ENCODE results near the gene LIMK2.
"Not testable (repeated sequence)": the region's sequence is repeated elsewhere in the genome, so short reads cannot be mapped to it uniquely, and the experiment has no call there.

Gene LIMK2

GRCh38 chr22:31206896-31207687, 5.0 kb upstream of the LIMK2 start:
- DNase-seq (ENCODE audit: low read depth): no peak
- no peak overlapping the region for H3K4me3 ChIP-seq (ENCODE audit: low read depth, low read length)

GRCh38 chr22:31210556-31211421, 1.3 kb upstream of the LIMK2 start:
- no peak overlapping the region for H3K4me3 ChIP-seq (ENCODE audit: low read depth, low read length)
- DNase-seq (ENCODE audit: low read depth): no peak

- DNase-seq (ENCODE audit: low read depth): no peak
- peak overlapping the region; percentile 89 for H3K4me3 ChIP-seq (ENCODE audit: low read depth, low read length)
These were observed 626 bp upstream of the LIMK2 start for GRCh38 chr22:31211482-31211861.

GRCh38 chr22:31212783-31213629, 908 bp downstream of the LIMK2 start:
- peak overlapping the region; percentile 89 for H3K4me3 ChIP-seq (ENCODE audit: low read depth, low read length)
- no peak for DNase-seq (ENCODE audit: low read depth)

- DNase-seq (ENCODE audit: low read depth): no peak
- H3K4me3 ChIP-seq (ENCODE audit: low read depth, low read length): no peak overlapping the region
These were observed 3.0 kb downstream of the LIMK2 start for GRCh38 chr22:31215018-31215535.

- no peak overlapping the region for H3K4me3 ChIP-seq (ENCODE audit: low read depth, low read length)
- no peak for DNase-seq (ENCODE audit: low read depth)
These were observed 6.6 kb downstream of the LIMK2 start for GRCh38 chr22:31218565-31219262.

GRCh38 chr22:31221084-31221483, 9.0 kb downstream of the LIMK2 start:
- no peak overlapping the region for H3K4me3 ChIP-seq (ENCODE audit: low read depth, low read length)
- no peak for DNase-seq (ENCODE audit: low read depth)

GRCh38 chr22:31222736-31223135, 10.6 kb downstream of the LIMK2 start:
- DNase-seq (ENCODE audit: low read depth): no peak
- H3K4me3 ChIP-seq (ENCODE audit: low read depth, low read length): no peak overlapping the region

GRCh38 chr22:31223786-31224191, 11.7 kb downstream of the LIMK2 start:
- no peak for DNase-seq (ENCODE audit: low read depth)
- H3K4me3 ChIP-seq (ENCODE audit: low read depth, low read length): no peak overlapping the region

- not testable (repeated sequence) for DNase-seq (ENCODE audit: low read depth); H3K4me3 ChIP-seq (ENCODE audit: low read depth, low read length)
These were observed 12.6 kb downstream of the LIMK2 start for GRCh38 chr22:31224691-31225090.

- no peak for DNase-seq (ENCODE audit: low read depth)
- no peak overlapping the region for H3K4me3 ChIP-seq (ENCODE audit: low read depth, low read length)
These were observed 15.1 kb downstream of the LIMK2 start for GRCh38 chr22:31227186-31227585.

GRCh38 chr22:31229402-31230079, 17.4 kb downstream of the LIMK2 start:
- DNase-seq (ENCODE audit: low read depth): no peak
- H3K4me3 ChIP-seq (ENCODE audit: low read depth, low read length): no peak overlapping the region

GRCh38 chr22:31230155-31230870, 18.2 kb downstream of the LIMK2 start:
- no peak overlapping the region for H3K4me3 ChIP-seq (ENCODE audit: low read depth, low read length)
- DNase-seq (ENCODE audit: low read depth): no peak

GRCh38 chr22:31230871-31231621, 18.9 kb downstream of the LIMK2 start:
- no peak overlapping the region for H3K4me3 ChIP-seq (ENCODE audit: low read depth, low read length)
- no peak for DNase-seq (ENCODE audit: low read depth)

GRCh38 chr22:31233001-31233400, 20.9 kb downstream of the LIMK2 start:
- H3K4me3 ChIP-seq (ENCODE audit: low read depth, low read length): no peak overlapping the region
- DNase-seq (ENCODE audit: low read depth): no peak

- no peak overlapping the region for H3K4me3 ChIP-seq (ENCODE audit: low read depth, low read length)
- DNase-seq (ENCODE audit: low read depth): no peak
These were observed 23.0 kb downstream of the LIMK2 start for GRCh38 chr22:31235081-31235480.

- H3K4me3 ChIP-seq (ENCODE audit: low read depth, low read length); DNase-seq (ENCODE audit: low read depth): not testable (repeated sequence)
These were observed 23.9 kb downstream of the LIMK2 start for GRCh38 chr22:31236044-31236443.

All from skeletal muscle cell (primary cell).